ENCODE data around the gene MAP3K20.
"Not testable (repeated sequence)": the region's sequence is repeated elsewhere in the genome, so short reads cannot be mapped to it uniquely, and the experiment has no call there.

The MAP3K20 gene

GRCh38 chr2:173207124-173207523 lies 131.5 kb downstream of the MAP3K20 start:
- ATAC-seq, result not testable (repeated sequence)

- ATAC-seq, result peak; percentile 38 to 64
These were observed 134.9 kb downstream of the MAP3K20 start for GRCh38 chr2:173210270-173211196.

- no peak for ATAC-seq
These were observed 137.5 kb downstream of the MAP3K20 start for GRCh38 chr2:173213181-173213580.

GRCh38 chr2:173214213-173214612 lies 138.6 kb downstream of the MAP3K20 start:
- ATAC-seq, result no peak

GRCh38 chr2:173215316-173215715 lies 139.7 kb downstream of the MAP3K20 start:
- ATAC-seq, result no peak

GRCh38 chr2:173216051-173216450 lies 140.4 kb downstream of the MAP3K20 start:
- no peak for ATAC-seq

- ATAC-seq, result no peak
These were observed 141.0 kb downstream of the MAP3K20 start for GRCh38 chr2:173216668-173217067.

- no peak for ATAC-seq
These were observed 141.6 kb downstream of the MAP3K20 start for GRCh38 chr2:173217116-173217840.

- no peak for ATAC-seq
These were observed 142.8 kb downstream of the MAP3K20 start for GRCh38 chr2:173218326-173219056.

GRCh38 chr2:173221132-173221695 lies 145.6 kb downstream of the MAP3K20 start:
- no peak for ATAC-seq

GRCh38 chr2:173221937-173222594 lies 146.4 kb downstream of the MAP3K20 start:
- ATAC-seq, result no peak

- ATAC-seq, result no peak
These were observed 148.2 kb downstream of the MAP3K20 start for GRCh38 chr2:173223871-173224270.

- ATAC-seq, result no peak
These were observed 151.5 kb downstream of the MAP3K20 start for GRCh38 chr2:173226899-173227698.

- ATAC-seq, result no peak
These were observed 153.4 kb downstream of the MAP3K20 start for GRCh38 chr2:173229086-173229485.

GRCh38 chr2:173230181-173230580 lies 154.5 kb downstream of the MAP3K20 start:
- no peak for ATAC-seq

GRCh38 chr2:173231042-173231441 lies 155.4 kb downstream of the MAP3K20 start:
- ATAC-seq, result no peak

GRCh38 chr2:173231465-173231864 lies 155.8 kb downstream of the MAP3K20 start:
- no peak for ATAC-seq

GRCh38 chr2:173232956-173233744 lies 157.5 kb downstream of the MAP3K20 start:
- ATAC-seq, result no peak

GRCh38 chr2:173235947-173236803 lies 160.5 kb downstream of the MAP3K20 start:
- ATAC-seq, result no peak

Data from activated CD4-positive, CD25-positive, alpha-beta regulatory T cell treated with anti-CD3 and anti-CD28 coated beads, Interleukin-2, amount 50 U/mL, for 24 hours (primary cell).